Measurements from ENCODE around the gene SEC23B. TPM values are rescaled to one million over a fixed set of nuclear protein-coding genes. Genes with fewer than 3 reads are reported as not detected.

SEC23B gene
- polyA plus RNA-seq, 3 donors = 38.9 to 88.1 (median 68.4) TPM

DNA sequence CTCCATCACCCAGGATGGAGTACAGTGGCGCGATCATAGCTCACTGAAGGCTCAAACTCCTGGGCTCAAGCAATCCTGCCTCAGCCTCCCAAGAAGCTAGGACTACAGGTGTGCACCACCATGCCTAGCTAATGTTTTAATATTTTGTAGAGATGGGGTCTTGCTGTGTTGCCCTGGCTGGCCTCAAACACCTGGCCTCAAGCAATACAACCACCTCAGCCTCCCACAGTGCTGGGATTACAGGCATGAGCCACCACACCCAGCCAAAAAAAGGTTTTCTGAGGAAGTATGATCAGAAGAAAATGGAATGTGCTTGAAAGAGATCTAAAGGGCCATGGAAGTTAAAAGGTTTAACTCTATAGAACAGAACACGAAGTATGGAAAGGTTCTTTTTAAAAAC, 19.4 kb upstream of the SEC23B start:
- Mint-ChIP-seq H3K4me3 (no peak overlapping the region), H3K36me3 (peaks cover 47% of the 10 kb centered on the region in 2 donors), H3K4me1 (peaks cover 2% of the 10 kb centered on the region), H3K27me3 (ENCODE audit: low read depth in 3 of 3) (no peaks in the 10 kb centered on the region), H3K27ac (peak overlapping the region in 1 of 7 donors; percentile 33), H3K9me3 (no peaks in the 10 kb centered on the region)
- TF ChIP-seq, protein P1, sequence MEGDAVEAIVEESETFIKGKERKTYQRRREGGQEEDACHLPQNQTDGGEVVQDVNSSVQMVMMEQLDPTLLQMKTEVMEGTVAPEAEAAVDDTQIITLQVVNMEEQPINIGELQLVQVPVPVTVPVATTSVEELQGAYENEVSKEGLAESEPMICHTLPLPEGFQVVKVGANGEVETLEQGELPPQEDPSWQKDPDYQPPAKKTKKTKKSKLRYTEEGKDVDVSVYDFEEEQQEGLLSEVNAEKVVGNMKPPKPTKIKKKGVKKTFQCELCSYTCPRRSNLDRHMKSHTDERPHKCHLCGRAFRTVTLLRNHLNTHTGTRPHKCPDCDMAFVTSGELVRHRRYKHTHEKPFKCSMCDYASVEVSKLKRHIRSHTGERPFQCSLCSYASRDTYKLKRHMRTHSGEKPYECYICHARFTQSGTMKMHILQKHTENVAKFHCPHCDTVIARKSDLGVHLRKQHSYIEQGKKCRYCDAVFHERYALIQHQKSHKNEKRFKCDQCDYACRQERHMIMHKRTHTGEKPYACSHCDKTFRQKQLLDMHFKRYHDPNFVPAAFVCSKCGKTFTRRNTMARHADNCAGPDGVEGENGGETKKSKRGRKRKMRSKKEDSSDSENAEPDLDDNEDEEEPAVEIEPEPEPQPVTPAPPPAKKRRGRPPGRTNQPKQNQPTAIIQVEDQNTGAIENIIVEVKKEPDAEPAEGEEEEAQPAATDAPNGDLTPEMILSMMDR (IDR thresholded peaks at IDR 0.05) = no peak
- no peaks in the 10 kb centered on the region for H3K27me3 ChIP-seq (ENCODE audit: control insufficient read depth in 2 of 2, insufficient read depth in 2 of 2, low read length in 2 of 2)
- H3K79me2 ChIP-seq (ENCODE audit: insufficient read depth, low read length) = no peaks in the 10 kb centered on the region
- H4K20me1 ChIP-seq (ENCODE audit: insufficient read depth, low read length) = no peaks in the 10 kb centered on the region
- no peak overlapping the region for H3K27ac ChIP-seq (ENCODE audit: low read depth in 1 of 2, low read length in 2 of 2)
- no peak overlapping the region for H3K9ac ChIP-seq (ENCODE audit: insufficient read depth, low read length, poor library complexity, severe bottlenecking)
- no peaks in the 10 kb centered on the region for H3K9me3 ChIP-seq (replicated peaks in 1 of 2; ENCODE audit: control insufficient read depth in 1 of 2, insufficient read depth in 1 of 2, low read length in 2 of 2)
- H2AFZ ChIP-seq (ENCODE audit: insufficient read depth, low read depth, low read length, poor library complexity, severe bottlenecking) = no peak overlapping the region
- no CpG with 5 or more reads among the region's 3 CpGs for WGBS (ENCODE audit: insufficient coverage)
- no peak overlapping the region for H3K4me3 ChIP-seq (replicated peaks in 1 of 3; ENCODE audit: low read depth in 2 of 3, low read length in 3 of 3)
- no peak overlapping the region for H3K4me2 ChIP-seq (replicated peaks; ENCODE audit: extremely low read depth, low read length, poor library complexity, severe bottlenecking)
- no peak for DNase-seq
- no peaks in the 10 kb centered on the region for H3K4me1 ChIP-seq (ENCODE audit: control insufficient read depth in 1 of 2, insufficient read depth in 2 of 2, low read length in 2 of 2)
- intact Hi-C loops (cut with micrococcal nuclease) = no loop called here
- peaks cover 43 to 81% of the 10 kb centered on the region in 2 donors for H3K36me3 ChIP-seq (replicated peaks in 1 of 2; ENCODE audit: control insufficient read depth in 1 of 2, insufficient read depth in 2 of 2, low read length in 2 of 2)

DNA sequence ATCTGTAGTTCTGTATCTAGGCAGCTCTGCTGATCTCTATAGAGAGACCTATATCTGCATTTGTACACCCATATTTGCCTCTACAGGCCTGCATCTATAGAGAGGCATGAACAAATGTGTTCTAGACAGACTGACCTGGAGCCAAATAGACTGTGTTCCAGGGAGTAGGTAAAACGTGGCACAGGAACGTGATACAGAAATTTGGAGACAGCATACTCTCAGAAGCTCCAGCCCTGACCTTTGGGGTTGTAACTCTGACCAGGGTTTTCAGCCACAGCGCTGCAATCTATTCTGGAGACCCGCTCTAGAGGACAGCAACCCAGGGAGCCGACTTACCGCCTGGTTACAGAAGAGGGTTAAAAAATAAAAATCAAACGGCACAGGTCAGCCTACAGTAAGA, 11.7 kb upstream of the SEC23B start:
- Histone ChIP-seq H3K9ac (ENCODE audit: insufficient read depth, low read length, poor library complexity, severe bottlenecking) (no peak overlapping the region), H4K20me1 (ENCODE audit: insufficient read depth, low read length) (no peaks in the 10 kb centered on the region), H2AFZ (ENCODE audit: insufficient read depth, low read depth, low read length, poor library complexity, severe bottlenecking) (peak overlapping the region; percentile 100), H3K27me3 (ENCODE audit: control insufficient read depth in 2 of 2, insufficient read depth in 2 of 2, low read length in 2 of 2) (no peaks in the 10 kb centered on the region), H3K4me2 (replicated peaks; ENCODE audit: extremely low read depth, low read length, poor library complexity, severe bottlenecking) (peak overlapping the region; percentile 82), H3K9me3 (replicated peaks in 1 of 2; ENCODE audit: control insufficient read depth in 1 of 2, insufficient read depth in 1 of 2, low read length in 2 of 2) (no peaks in the 10 kb centered on the region), H3K79me2 (ENCODE audit: insufficient read depth, low read length) (peaks cover 7% of the 10 kb centered on the region), H3K4me3 (replicated peaks in 1 of 3; ENCODE audit: low read depth in 2 of 3, low read length in 3 of 3) (peak overlapping the region in 1 of 3 experiments; percentile 97), H3K4me1 (ENCODE audit: control insufficient read depth in 1 of 2, insufficient read depth in 2 of 2, low read length in 2 of 2) (peaks cover 8 to 16% of the 10 kb centered on the region in 2 donors), H3K27ac (ENCODE audit: low read depth in 1 of 2, low read length in 2 of 2) (no peak overlapping the region), H3K36me3 (replicated peaks in 1 of 2; ENCODE audit: control insufficient read depth in 1 of 2, insufficient read depth in 2 of 2, low read length in 2 of 2) (peaks cover 0 to 22% of the 10 kb centered on the region in 2 donors)
- H3K4me3 Mint-ChIP-seq = peak overlapping the region; percentile 97 to 98
- DNase-seq = no peak
- no peaks in the 10 kb centered on the region for H3K9me3 Mint-ChIP-seq
- 60% methylated on average over 2 of the region's 7 CpGs for WGBS (ENCODE audit: insufficient coverage)
- peaks cover 22% of the 10 kb centered on the region for H3K4me1 Mint-ChIP-seq
- TF ChIP-seq, protein P1 (IDR thresholded peaks at IDR 0.05) = no peak
- H3K27ac Mint-ChIP-seq = no peak overlapping the region
- intact Hi-C loops (cut with micrococcal nuclease) = no loop called here
- peaks cover 5 to 7% of the 10 kb centered on the region in 2 donors for H3K36me3 Mint-ChIP-seq
- H3K27me3 Mint-ChIP-seq (ENCODE audit: low read depth in 3 of 3) = peaks cover 0 to 2% (median 0%) of the 10 kb centered on the region in 3 donors

Measured in CD14-positive monocyte (primary cell).